Kidney epithelial cell (primary cell): Measurements from ENCODE around the gene COL13A1. TPM values are rescaled to one million over a fixed set of nuclear protein-coding genes. Genes with fewer than 3 reads are reported as not detected.

ENCODE experiments used
- DNase-seq: peaks from one replicate; pipeline ENCODE4 v3.0.0-alpha.2; 2010; ENCODE audit warnings: low read depth
- H3K27me3 ChIP-seq: 2 replicates; pipeline ENCODE4 v1.6.0; 2011; ENCODE audit warnings: low read length; ENCODE audit not compliant: control insufficient read depth, insufficient read depth
- H3K36me3 ChIP-seq: 2 replicates; pipeline ENCODE4 v1.5.1; 2011; ENCODE audit warnings: low read length; ENCODE audit not compliant: control insufficient read depth, insufficient read depth
- H3K4me3 ChIP-seq: 2 replicates; pipeline ENCODE4 v1.5.1; 2011; ENCODE audit warnings: low read depth, mild to moderate bottlenecking, control low read depth, low read length
- CTCF ChIP-seq: IDR thresholded peaks from 2 replicates; pipeline ENCODE4 v1.5.1; 2011; ENCODE audit warnings: mild to moderate bottlenecking, moderate library complexity, low read length, control low read depth, inconsistent platforms; ENCODE audit not compliant: insufficient read depth, poor library complexity, severe bottlenecking
- total RNA-seq: library from RNA; depleted of rRNA; stranded (reverse); fragments of >200 nt; gene quantifications from 2 replicates; pipeline ENCODE4 v1.2.3, GENCODE V29; 2015

COL13A1 gene
- total RNA-seq, 1 donor from 2014 or later, result 1.7 TPM

- no peaks in the 10 kb centered on the region for H3K36me3 ChIP-seq
- peaks cover 15% of the 10 kb centered on the region for H3K27me3 ChIP-seq
- no peak overlapping the region for H3K4me3 ChIP-seq
- no peak for TF ChIP-seq CTCF
- no peak for DNase-seq
Observed at GRCh38 chr10:69969977-69970376, 168.3 kb downstream of the COL13A1 start.

GRCh38 chr10:69972981-69973397 lies 171.3 kb downstream of the COL13A1 start:
- TF ChIP-seq CTCF, result no peak
- no peak for DNase-seq
- H3K4me3 ChIP-seq, result no peak overlapping the region
- peaks cover 9% of the 10 kb centered on the region for H3K27me3 ChIP-seq
- no peaks in the 10 kb centered on the region for H3K36me3 ChIP-seq

GRCh38 chr10:69973678-69974077 lies 172.0 kb downstream of the COL13A1 start:
- Histone ChIP-seq H3K27me3 (peaks cover 9% of the 10 kb centered on the region), H3K4me3 (no peak overlapping the region), H3K36me3 (no peaks in the 10 kb centered on the region)
- TF ChIP-seq CTCF, result no peak
- no peak for DNase-seq

GRCh38 chr10:69974551-69975155 lies 172.9 kb downstream of the COL13A1 start:
- Histone ChIP-seq H3K36me3 (no peaks in the 10 kb centered on the region), H3K4me3 (no peak overlapping the region), H3K27me3 (peaks cover 9% of the 10 kb centered on the region)
- DNase-seq, result no peak
- no peak for TF ChIP-seq CTCF

- TF ChIP-seq CTCF, result no peak
- DNase-seq, result no peak
- Histone ChIP-seq H3K36me3 (no peaks in the 10 kb centered on the region), H3K27me3 (peaks cover 9% of the 10 kb centered on the region), H3K4me3 (no peak overlapping the region)
Observed at GRCh38 chr10:69976795-69977546, 175.3 kb downstream of the COL13A1 start.

- Histone ChIP-seq H3K27me3 (peaks cover 5% of the 10 kb centered on the region), H3K4me3 (no peak overlapping the region), H3K36me3 (no peaks in the 10 kb centered on the region)
- TF ChIP-seq CTCF, result no peak
- DNase-seq, result no peak
Observed at GRCh38 chr10:69979174-69979573, 177.5 kb downstream of the COL13A1 start.
